T47D (cell line): ENCODE results near the gene LRRC58.
"Not testable (repeated sequence)": the region's sequence is repeated elsewhere in the genome, so short reads cannot be mapped to it uniquely, and the experiment has no call there.

Source experiments
- DNase-seq, 2 experiments: peaks; one replicate each; pipeline versions ENCODE4 v3.0.0 to v3.0.0-alpha.2; 2011 to 2012; ENCODE audit warnings: low read depth in 1 of 2, low spot score in 1 of 2
- JUND ChIP-seq: IDR thresholded peaks from 2 replicates; pipeline ENCODE4 v1.6.1; 2012; ENCODE audit warnings: low read depth
- in situ Hi-C: cut with HindIII; loops from 2 replicates; pipeline ENCODE4 v1.10.0; 2016; ENCODE audit warnings: low sequenced_read_pairs, low pct_unique_long_range_greater_than_20kb

LRRC58 gene

DNA sequence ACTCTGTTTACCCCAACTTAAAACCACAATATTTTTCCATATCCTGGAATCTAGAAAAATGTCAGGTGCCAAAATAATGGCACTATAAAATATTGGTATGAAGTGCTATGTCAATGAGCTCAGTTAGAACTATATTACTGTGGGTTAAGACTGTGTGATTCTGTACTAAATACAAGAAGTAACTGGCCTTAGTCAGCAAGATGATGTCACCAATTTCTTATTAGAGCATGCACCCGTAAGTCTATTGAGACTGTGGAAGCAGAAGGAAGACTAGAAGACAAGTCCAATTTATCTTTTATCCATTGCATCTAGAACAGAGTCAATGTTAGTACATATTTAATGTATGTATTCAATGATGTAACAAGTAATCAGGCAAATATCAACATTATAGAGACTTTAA, 25.0 kb downstream of the LRRC58 start:
- no peak for TF ChIP-seq JUND
- DNase-seq = no peak

DNA sequence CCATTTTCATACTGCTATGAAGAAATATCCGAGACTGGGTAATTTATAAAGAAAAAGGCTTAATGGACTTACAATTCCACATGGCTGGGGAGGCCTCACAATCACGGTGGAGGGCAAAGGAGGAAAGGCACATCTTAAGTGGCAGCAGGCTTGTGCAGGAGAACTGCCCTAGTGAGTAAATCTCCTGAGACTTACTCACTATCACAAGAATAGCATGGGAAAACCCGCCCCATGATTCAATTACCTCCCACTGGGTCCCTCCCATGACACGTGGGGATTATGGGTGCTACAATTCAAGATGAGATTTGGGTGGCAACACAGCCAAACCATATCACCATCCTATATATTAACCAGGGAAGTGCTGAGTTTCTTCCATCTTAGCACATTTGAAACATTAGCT, 25.4 kb downstream of the LRRC58 start:
- in situ Hi-C loops, DNase-seq: not testable (repeated sequence)

More for the DNA sequence above, 25.0 kb downstream of the LRRC58 start:
- in situ Hi-C loops = no loop called here

DNA sequence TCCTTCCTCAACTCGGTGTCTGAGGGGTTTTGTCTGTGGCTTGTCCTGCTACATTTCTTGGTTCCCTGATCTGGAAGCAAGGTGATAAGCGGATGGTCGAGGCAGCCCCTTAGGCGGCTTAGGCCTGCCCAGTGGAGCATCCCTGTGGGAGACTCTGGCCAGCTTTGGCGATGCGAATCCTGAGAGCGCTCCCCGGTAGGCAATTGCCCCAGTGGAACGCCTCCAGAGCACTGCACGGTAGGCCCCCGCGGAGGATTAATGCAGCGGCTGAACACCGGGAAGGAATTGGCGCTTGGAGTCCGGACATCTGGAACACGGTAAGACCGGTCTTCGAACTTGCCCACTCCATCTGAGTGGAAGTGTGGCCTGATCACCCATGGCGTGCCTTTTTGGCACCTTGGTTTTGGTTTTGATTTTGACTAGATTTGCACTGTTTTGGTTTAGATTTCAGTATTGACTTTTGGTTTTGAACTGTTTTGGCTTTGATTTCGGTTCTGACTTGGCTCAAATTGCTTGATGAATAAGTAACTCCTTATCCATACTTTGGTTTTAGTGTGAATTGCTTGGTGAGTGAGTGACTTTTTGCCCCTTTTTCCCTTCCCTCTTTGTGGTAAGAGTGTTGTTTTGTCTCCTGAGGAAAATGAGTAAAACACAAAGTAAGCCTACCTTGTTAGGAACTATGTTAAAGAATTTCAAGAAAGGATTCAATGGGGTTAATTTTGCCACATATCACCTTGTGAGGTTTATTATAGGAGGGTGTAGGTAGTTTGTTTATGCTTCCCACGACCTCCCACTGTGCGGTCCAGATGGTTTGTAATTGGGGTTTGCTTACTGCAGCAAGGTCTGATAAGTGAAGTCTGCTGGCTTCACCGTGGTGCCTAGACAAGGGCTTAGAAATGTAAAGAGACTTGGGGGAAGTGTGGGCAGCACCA, 37.0 kb downstream of the LRRC58 start:
- in situ Hi-C loops = no loop called here
- TF ChIP-seq JUND = no peak
- DNase-seq = no peak

DNA sequence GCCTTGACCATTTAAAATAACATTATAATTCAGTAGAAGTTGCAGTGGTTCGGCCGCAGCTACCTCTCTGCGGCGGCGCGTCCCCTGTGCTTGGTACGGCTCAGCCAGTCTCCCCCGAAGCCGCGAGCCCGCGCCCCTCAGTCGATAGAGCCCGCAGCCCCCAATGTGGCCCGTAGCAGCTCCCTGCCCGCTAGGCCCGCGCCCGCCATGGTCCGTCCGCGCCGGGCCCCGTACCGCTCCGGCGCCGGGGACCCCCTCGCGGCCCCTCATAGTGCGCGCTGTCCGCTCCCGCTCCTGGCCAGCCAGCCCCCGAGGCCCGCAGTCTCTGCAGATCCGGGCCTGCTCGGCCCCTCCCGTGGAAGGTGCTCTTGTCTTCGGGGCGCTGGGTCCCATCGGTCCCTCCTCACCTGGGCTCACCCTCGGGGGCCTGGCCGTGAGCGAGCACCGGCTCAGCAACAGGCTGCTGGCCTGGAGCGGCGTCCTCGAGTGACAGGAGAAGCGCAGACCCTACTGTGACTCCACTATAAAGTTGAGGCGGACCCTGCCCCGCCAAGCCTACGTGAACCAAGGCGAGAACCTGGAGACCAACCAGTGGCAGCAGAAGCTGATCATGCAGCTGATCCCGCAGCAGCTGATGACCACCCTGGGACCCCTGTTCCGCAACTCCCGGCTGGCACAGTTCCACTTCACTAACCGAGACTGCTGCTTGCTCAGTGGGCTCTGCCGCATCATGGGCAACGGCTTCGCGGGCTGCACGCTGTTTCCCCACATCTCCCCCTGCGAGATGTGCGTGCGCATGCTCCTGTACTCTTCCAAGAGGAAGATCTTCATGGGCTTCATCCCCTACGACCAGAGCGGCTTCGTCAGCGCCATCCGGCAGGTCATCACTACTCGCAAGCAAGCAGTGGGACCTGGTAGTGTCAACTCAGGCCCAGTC, 42.4 kb downstream of the LRRC58 start:
- no peak for DNase-seq
- no peak for TF ChIP-seq JUND
- in situ Hi-C loops = no loop called here

DNA sequence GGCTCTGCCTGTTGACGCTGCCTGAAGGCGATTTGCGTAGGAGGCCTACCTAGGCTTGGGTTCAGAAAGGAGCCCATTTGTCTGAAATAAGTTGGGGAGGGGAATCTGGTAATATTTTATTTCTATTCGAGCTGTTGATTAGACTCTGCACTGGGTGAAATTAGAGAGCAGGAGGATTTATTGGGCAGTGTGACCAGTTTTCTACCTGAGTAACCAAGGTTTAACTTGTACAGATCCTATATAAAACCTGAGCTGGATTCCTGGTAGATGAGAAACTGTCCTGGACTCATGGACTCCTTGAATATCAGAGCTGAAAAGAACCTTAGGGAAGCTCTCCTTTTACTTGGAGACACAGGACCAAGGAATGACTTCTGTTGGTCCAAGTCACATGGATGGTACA, 44.5 kb downstream of the LRRC58 start:
- in situ Hi-C loops = no loop called here

DNA sequence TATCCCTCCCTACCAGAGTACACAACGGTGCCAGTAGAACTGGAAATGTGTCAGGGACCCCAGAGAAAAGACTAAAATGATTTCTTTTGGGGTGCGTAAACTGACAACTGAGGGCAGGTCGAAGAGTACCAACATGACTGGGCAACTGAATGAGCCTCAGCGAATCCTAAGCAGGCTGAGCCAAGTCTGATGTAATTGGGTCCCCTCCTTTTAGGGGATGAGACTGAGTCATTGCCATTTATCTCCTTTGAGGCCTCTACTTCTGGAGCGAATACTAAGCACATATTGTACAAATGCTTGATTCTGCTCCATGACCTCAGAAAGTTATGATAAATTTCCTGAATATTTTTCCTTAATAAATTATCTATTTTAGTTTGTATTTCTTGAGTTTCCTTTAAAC, 46.8 kb downstream of the LRRC58 start:
- in situ Hi-C loops = no loop called here
- DNase-seq = no peak
- TF ChIP-seq JUND = no peak

More for the DNA sequence above, 44.5 kb downstream of the LRRC58 start:
- DNase-seq = peak; percentile 33 to 49
- TF ChIP-seq JUND = no peak

DNA sequence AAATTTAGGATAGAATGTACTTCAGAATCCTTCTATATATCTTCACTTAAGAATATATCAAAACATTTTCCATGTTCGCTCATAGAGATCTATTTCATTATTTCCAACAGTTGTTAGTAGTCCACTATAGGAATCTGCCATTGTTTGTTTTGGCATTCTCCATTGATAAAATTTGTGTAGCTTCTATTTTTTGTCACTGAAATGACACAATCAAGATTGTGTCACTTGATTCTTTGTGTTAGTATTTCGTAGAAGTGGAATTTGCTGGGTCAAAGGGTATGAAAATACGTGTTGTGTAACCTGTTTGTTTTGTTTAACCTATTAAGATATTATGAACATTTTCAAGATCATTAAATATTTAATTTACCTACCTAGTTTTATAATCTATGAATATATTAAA, 48.2 kb downstream of the LRRC58 start:
- DNase-seq = no peak
- in situ Hi-C loops = no loop called here
- TF ChIP-seq JUND = no peak

DNA sequence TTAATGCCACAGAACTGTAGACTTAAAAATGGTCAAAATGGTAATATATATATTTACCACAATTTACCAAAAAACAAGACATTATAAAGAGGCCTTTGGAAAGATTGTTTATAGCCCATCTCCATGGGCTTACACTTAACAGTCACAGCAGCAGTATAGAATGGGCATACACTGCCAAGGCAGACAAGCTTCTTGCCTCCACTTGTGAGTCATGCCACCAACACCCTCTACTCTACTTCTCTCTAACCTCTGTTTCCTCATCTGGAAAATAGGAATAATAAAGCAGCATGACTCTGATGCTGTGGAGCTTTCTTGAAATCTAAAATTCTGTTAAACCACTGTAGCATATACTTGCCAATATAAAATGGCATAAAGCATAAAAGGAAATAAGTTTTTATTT, 49.8 kb downstream of the LRRC58 start:
- DNase-seq = no peak
- in situ Hi-C loops = no loop called here
- TF ChIP-seq JUND = no peak

DNA sequence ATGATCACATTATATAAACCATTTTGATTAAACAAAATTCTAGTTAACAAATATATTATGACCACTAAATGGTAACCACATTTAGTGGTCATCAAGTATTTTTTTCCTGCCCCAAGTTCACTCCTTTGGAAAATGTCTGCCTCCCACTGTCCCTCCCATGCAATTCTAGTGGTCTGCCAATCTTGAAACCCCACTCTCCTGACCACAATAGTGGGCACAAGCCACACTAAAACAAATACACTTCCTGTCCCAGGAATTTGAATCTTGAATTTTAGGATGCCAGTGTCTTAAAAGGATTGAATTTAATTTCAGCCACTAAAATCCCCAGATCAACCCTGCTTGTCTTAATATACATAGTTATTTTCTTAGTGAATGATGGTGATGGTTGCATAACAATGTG, 50.2 kb downstream of the LRRC58 start:
- no peak for DNase-seq
- no peak for TF ChIP-seq JUND
- in situ Hi-C loops = no loop called here

DNA sequence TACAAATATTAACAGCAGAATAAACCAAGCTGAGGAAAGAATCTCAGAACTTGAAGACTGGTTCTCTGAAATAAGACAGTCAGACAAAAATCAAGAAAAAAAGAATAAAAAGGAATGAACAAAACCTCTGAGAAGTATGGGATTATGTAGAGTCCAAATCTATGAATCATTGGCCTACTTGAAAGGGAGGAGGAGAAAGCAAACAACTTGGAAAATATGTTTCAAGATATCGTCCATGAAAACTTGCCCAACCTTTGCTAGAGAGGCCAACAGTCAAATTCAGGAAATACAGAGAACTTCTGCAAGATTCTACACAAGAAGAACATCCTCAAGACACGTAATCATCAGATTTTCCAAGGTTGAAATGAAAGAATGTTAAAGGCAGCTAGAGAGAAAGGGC, 57.6 kb downstream of the LRRC58 start:
- in situ Hi-C loops = not testable (repeated sequence)

DNA sequence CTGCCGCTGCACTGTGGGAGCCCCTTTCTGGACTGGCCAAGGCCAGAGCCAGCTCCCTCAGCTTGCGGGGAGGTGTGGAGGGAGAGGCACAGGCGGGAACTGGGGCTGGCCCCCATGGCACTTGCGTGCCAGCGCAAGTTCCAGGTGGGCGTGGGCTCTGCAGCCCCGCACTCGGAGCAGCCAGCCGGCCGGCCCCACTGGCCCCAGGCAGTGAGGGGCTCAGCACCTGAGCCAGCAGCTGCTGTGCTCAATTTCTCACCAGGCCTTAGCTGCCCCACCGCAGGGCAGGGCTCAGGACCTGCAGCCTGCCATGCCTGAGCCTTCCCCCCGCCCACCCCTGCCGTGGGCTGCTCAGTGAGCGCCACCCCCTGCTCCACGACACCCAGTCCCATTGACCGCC, 59.5 kb downstream of the LRRC58 start:
- in situ Hi-C loops = no loop called here
- TF ChIP-seq JUND = no peak
- no peak for DNase-seq

More for the DNA sequence above, 57.6 kb downstream of the LRRC58 start:
- not testable (repeated sequence) for DNase-seq

DNA sequence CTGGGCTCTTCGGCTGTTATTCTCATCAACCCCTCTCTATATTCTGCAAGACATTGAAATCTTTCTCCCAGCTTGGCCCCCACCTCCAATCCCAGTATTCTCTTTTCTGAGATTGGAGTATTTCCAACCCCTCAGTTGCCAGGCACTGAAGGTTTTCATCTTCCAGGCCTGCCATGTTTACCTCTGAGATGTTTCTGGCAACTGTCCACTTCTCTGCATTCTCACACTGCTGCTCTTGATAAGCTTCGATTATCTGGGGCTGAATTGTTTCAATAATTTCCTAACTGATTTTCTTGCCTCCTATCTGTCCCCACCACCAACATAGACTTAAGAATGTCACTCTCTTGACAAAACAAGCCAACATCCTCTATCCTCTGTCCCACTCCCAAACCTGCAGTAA, 62.7 kb downstream of the LRRC58 start:
- in situ Hi-C loops = no loop called here
- DNase-seq = no peak
- no peak for TF ChIP-seq JUND

DNA sequence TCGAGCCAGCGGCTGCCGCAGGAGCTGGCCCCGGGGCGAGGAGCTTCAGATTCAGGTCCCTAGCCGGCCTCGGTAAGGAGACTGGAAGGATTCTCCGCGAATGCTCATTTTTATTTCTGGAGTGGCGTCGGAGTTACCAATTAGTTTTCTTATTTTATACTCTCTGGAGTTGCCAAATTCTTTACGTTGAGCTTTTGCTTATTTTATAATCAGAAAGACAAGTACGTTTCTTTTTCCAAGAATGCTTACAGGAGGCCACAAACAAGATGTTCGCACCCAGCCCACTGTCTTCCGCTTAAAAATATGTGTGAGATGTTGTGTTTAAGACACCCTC, 63.7 kb downstream of the LRRC58 start:
- DNase-seq = no peak
- no peak for TF ChIP-seq JUND
- in situ Hi-C loops = no loop called here
